ENCODE results near the gene ZNF507.

DNA sequence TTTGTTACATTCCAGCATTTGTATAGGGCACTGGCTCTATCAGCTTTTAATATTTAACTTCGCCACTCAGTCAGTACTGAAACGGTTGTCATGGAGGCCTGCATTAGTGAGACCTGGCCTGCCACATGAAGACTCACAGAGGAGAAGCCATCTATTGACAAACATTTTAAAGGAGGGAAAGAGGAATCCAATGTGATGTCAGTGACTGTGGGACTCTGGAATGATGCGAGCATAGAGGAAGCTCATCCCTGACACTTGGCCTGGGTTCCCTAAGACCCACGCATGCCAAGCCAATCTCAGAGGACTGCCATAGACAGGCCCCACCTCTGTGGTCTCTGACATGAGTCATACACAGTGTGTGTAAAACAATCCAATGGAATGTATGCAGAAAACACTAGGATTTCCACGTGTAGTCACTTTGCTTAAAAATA, 52.3 kb downstream of the ZNF507 start:
- no peak for TF ChIP-seq POLR2A (IDR thresholded peaks at IDR 0.05)
- TF ChIP-seq, protein P1, sequence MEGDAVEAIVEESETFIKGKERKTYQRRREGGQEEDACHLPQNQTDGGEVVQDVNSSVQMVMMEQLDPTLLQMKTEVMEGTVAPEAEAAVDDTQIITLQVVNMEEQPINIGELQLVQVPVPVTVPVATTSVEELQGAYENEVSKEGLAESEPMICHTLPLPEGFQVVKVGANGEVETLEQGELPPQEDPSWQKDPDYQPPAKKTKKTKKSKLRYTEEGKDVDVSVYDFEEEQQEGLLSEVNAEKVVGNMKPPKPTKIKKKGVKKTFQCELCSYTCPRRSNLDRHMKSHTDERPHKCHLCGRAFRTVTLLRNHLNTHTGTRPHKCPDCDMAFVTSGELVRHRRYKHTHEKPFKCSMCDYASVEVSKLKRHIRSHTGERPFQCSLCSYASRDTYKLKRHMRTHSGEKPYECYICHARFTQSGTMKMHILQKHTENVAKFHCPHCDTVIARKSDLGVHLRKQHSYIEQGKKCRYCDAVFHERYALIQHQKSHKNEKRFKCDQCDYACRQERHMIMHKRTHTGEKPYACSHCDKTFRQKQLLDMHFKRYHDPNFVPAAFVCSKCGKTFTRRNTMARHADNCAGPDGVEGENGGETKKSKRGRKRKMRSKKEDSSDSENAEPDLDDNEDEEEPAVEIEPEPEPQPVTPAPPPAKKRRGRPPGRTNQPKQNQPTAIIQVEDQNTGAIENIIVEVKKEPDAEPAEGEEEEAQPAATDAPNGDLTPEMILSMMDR (IDR thresholded peaks at IDR 0.05), result no peak
- TF ChIP-seq POLR2AphosphoS5 (IDR thresholded peaks at IDR 0.05; ENCODE audit: insufficient read depth in 1 of 2, low read depth in 1 of 2), result no peak
